ENCODE results near the gene CCNC. TPM values are rescaled to one million over a fixed set of nuclear protein-coding genes. Genes with fewer than 3 reads are reported as not detected.

CCNC gene
- total RNA-seq: 87.0 TPM

GRCh38 chr6:99568103-99568933, at the start of gene CCNC:
CCNC (minus strand) TSS chr6:99568660; CDS start chr6:99568527, 133 bp downstream.

GRCh38 chr6:99606656-99607415, 38.4 kb upstream of the CCNC start, which contains the start of gene PRDM13:
PRDM13 (plus strand) TSS chr6:99606833; CDS start chr6:99607035, 202 bp downstream.

Small RNA genes lying within 50 kb of the gene (small RNA-seq; reads per million reads assigned to genes)
- not detected for gene RF00019

Other genes with a start within 250 kb of the CCNC start
- gene FAXC, start 219.0 kb downstream of the CCNC start, total RNA-seq: 44.8 TPM
- 9.9 TPM for gene COQ3, start 174.5 kb downstream of the CCNC start, total RNA-seq
- 130 TPM for gene PNISR, start 143.4 kb downstream of the CCNC start, total RNA-seq
- 43.8 TPM for gene USP45, start 53.2 kb downstream of the CCNC start, total RNA-seq
- 0.46 TPM for gene PRDM13, start 38.2 kb upstream of the CCNC start, total RNA-seq